Measurements from ENCODE around the gene DNAH6.

DNA sequence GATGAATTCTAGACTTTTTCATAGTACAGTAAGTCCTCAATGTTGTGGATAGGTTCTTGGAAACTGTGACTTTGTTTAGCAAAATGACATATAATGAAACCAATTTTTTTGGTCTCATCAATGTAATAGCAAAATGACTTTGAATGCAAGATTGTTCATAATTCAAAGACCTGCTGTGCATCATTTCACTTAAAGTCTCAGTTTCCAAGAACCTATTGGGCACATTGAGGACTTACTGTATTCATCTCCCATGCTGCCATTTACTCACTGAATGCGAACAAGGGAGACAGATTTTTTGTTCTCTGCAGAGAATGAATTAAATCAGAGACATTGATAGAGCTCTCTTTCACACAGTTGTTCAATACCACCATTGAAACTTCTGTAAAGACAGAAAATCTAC is 211.0 kb downstream of the DNAH6 start:
- TF ChIP-seq EZH2 (IDR thresholded peaks at IDR 0.05; ENCODE audit: insufficient read depth, poor library complexity, severe bottlenecking) (no peak), EZH2phosphoT487 (IDR thresholded peaks at IDR 0.05; ENCODE audit: insufficient read depth, low read depth) (no peak)

All from GM23248 (cell line).